ENCODE data around the gene DGKB. TPM values are rescaled to one million over a fixed set of nuclear protein-coding genes. Genes with fewer than 3 reads are reported as not detected.

The DGKB gene
- total RNA-seq, 1 experiment from 2014 or later = not detected

- TF ChIP-seq CTCF (IDR thresholded peaks at IDR 0.05; ENCODE audit: unreplicated experiment) = no peak
- H3K27ac Mint-ChIP-seq (ENCODE audit: low read depth, unreplicated experiment) = no peak overlapping the region
- no peaks in the 10 kb centered on the region for H3K9me3 Mint-ChIP-seq (ENCODE audit: unreplicated experiment)
- no peaks in the 10 kb centered on the region for H3K4me1 Mint-ChIP-seq (ENCODE audit: insufficient read depth, unreplicated experiment)
- no peak overlapping the region for H3K4me3 Mint-ChIP-seq (ENCODE audit: unreplicated experiment)
- intact Hi-C loops (cut with micrococcal nuclease) = no loop called here
- no TSS peak for BruUV-seq (replicated peaks)
- no peaks in the 10 kb centered on the region for H3K27me3 Mint-ChIP-seq (ENCODE audit: insufficient read depth, unreplicated experiment)
- POLR2A ChIA-PET = no interaction called here
- H3K36me3 Mint-ChIP-seq (ENCODE audit: insufficient read depth, unreplicated experiment) = no peaks in the 10 kb centered on the region
- CTCF ChIA-PET = no interaction called here
- DNase-seq (ENCODE audit: unreplicated experiment) = no peak
Observed at GRCh38 chr7:14206121-14206520, 696.4 kb downstream of the DGKB start.

- no peak for DNase-seq (ENCODE audit: unreplicated experiment)
- Mint-ChIP-seq H3K27ac (ENCODE audit: low read depth, unreplicated experiment) (no peak overlapping the region), H3K9me3 (ENCODE audit: unreplicated experiment) (no peaks in the 10 kb centered on the region), H3K36me3 (ENCODE audit: insufficient read depth, unreplicated experiment) (no peaks in the 10 kb centered on the region), H3K27me3 (ENCODE audit: insufficient read depth, unreplicated experiment) (no peaks in the 10 kb centered on the region), H3K4me1 (ENCODE audit: insufficient read depth, unreplicated experiment) (peaks cover under 1% of the 10 kb centered on the region), H3K4me3 (ENCODE audit: unreplicated experiment) (no peak overlapping the region)
- ChIA-PET POLR2A (no interaction called here), CTCF (interaction anchor here (1.1 kb wide), 2 partner anchors 15 to 55 kb away, joined by 3 read pairs; no protein-coding TSS in a partner anchor)
- no peak for TF ChIP-seq CTCF (IDR thresholded peaks at IDR 0.05; ENCODE audit: unreplicated experiment)
- no TSS peak for BruUV-seq (replicated peaks)
- intact Hi-C loops (cut with micrococcal nuclease) = no loop called here
Observed at GRCh38 chr7:14201353-14201752, 701.2 kb downstream of the DGKB start.

GRCh38 chr7:14199336-14199735 lies 703.2 kb downstream of the DGKB start:
- Mint-ChIP-seq H3K27ac (ENCODE audit: low read depth, unreplicated experiment) (no peak overlapping the region), H3K4me3 (ENCODE audit: unreplicated experiment) (no peak overlapping the region), H3K9me3 (ENCODE audit: unreplicated experiment) (no peaks in the 10 kb centered on the region), H3K27me3 (ENCODE audit: insufficient read depth, unreplicated experiment) (no peaks in the 10 kb centered on the region), H3K36me3 (ENCODE audit: insufficient read depth, unreplicated experiment) (no peaks in the 10 kb centered on the region), H3K4me1 (ENCODE audit: insufficient read depth, unreplicated experiment) (peaks cover 8% of the 10 kb centered on the region)
- TF ChIP-seq CTCF (IDR thresholded peaks at IDR 0.05; ENCODE audit: unreplicated experiment) = no peak
- ChIA-PET POLR2A (interaction anchor here (0.6 kb wide), 1 partner anchor 102 kb away, joined by 3 read pairs; no protein-coding TSS in a partner anchor), CTCF (no interaction called here)
- intact Hi-C loops (cut with micrococcal nuclease) = no loop called here
- DNase-seq (ENCODE audit: unreplicated experiment) = no peak
- no TSS peak for BruUV-seq (replicated peaks)

GRCh38 chr7:14197280-14197679 lies 705.3 kb downstream of the DGKB start:
- no peaks in the 10 kb centered on the region for H3K9me3 Mint-ChIP-seq (ENCODE audit: unreplicated experiment)
- H3K36me3 Mint-ChIP-seq (ENCODE audit: insufficient read depth, unreplicated experiment) = no peaks in the 10 kb centered on the region
- no TSS peak for BruUV-seq (replicated peaks)
- ChIA-PET CTCF (interaction anchor here (0.6 kb wide), 2 partner anchors 663 to 1178 kb away, joined by 3 to 4 read pairs; no protein-coding TSS in a partner anchor), POLR2A (interaction anchor here (0.6 to 1.0 kb wide), 2 partner anchors 16 to 28 kb away, joined by 3 read pairs; no protein-coding TSS in a partner anchor)
- intact Hi-C loops (cut with micrococcal nuclease) = no loop called here
- no peak overlapping the region for H3K4me3 Mint-ChIP-seq (ENCODE audit: unreplicated experiment)
- no peak for TF ChIP-seq CTCF (IDR thresholded peaks at IDR 0.05; ENCODE audit: unreplicated experiment)
- peaks cover 8% of the 10 kb centered on the region for H3K4me1 Mint-ChIP-seq (ENCODE audit: insufficient read depth, unreplicated experiment)
- no peaks in the 10 kb centered on the region for H3K27me3 Mint-ChIP-seq (ENCODE audit: insufficient read depth, unreplicated experiment)
- DNase-seq (ENCODE audit: unreplicated experiment) = peak; percentile 11
- peak overlapping the region; percentile 51 for H3K27ac Mint-ChIP-seq (ENCODE audit: low read depth, unreplicated experiment)

Data from MCF 10A (cell line).